NCI-H526 treated with DMSO at 0.1 percent for 48 hours (cell line): Measurements from ENCODE around the gene HS6ST1.
"Not testable (repeated sequence)": the region's sequence is repeated elsewhere in the genome, so short reads cannot be mapped to it uniquely, and the experiment has no call there.

ENCODE experiments used
- DNase-seq: peaks from one replicate; lab custom pipeline; 2025; lab: John Stamatoyannopoulos, UW

Gene HS6ST1

DNA sequence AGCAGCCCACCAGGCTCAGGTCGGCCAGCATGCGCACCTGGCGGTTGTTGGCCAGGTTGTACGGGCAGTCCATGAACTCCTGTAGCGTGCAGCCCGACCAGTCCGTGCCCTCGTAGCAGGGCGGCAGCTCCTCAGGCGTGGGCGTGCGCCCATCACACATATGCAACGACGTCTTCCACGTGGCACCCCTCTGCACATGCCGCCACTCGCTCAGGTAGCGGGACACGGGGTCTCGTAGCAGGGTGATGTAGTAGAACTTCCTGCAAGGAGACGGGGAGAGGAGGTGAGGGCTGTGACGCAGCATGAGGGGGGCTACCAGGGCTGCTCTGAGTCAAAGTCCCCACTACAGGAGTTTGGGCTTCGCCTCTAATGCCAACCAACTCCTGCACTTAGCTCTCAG, 50.1 kb downstream of the HS6ST1 start:
- not testable (repeated sequence) for DNase-seq

DNA sequence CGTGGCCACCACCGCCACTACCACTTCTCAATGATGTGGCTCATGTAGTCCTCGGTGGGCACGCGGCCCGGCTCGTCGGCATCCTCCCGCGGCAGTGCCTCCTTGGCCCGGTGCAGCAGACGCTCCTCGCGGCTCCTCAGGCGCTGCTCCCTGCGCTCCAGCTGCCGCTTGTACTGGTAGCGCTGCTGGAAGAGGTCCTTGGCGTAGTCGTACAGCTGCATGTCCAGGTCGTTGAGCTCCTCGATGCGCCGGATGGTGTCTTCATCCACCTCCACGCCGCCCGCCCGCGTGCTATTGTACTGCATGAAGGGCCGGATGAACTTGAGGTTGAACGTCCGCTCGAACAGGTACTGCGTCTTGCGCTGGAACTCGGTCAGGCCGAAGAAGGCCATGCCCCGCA, 50.5 kb downstream of the HS6ST1 start:
- not testable (repeated sequence) for DNase-seq

DNA sequence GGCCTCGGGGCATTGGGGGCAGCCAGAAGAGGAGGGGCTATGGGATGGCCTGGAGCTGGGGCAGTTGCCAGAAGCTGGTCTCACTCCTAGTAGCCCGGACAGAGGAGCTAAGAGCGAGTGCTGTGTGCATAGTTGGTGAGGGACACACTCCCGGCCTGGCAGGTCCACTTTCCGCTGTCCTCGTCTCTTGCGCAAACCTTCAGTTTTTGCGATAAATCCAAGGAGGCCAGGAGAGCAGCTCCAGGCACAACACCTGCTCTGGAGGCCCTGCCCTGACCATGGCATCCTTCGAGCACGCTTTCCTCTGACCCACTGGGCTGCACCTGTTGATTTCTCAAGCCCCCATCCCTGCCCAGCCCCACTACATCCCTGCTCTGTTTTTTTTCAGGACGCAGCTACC, 51.0 kb downstream of the HS6ST1 start:
- DNase-seq = not testable (repeated sequence)

DNA sequence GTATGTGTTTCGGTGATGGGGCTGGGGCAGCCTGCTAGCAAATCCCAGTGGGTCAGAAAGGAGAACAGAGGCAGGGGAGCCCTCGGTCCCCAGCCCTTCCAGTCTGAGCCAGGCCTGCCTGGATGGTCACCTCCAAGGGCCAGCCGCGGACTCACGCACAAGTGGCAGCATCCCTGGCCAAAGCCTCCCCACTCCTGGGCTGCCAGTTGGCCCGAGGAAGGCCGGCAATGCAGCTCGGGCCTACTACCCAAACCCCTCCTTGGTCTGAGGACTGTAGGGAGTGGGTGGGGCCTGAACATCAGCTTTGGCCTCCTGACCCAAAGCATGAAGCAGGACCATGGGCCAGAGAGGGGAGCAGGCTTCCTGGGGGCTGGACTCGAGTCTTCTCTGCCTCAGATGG, 51.5 kb downstream of the HS6ST1 start:
- DNase-seq = not testable (repeated sequence)

DNA sequence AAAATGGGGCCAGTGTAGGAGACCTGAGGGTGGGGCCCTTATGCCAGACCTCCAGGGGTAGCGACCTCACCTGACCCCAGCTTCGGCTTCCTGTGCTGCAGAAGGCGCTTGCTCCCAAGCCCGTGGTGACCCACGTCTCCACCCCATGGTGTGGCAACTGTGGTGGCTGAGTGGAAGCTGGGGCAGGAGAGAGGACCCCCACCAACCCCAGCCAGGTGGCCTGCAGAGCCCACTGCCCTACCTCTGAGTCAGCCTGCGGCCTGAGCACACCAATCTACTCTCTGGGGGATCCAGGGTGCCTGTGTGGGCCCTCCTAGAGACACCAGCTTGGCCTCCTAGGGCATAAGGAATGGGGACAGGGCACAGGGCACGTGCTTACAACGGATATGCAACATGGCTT, 52.2 kb downstream of the HS6ST1 start:
- DNase-seq = not testable (repeated sequence)

DNA sequence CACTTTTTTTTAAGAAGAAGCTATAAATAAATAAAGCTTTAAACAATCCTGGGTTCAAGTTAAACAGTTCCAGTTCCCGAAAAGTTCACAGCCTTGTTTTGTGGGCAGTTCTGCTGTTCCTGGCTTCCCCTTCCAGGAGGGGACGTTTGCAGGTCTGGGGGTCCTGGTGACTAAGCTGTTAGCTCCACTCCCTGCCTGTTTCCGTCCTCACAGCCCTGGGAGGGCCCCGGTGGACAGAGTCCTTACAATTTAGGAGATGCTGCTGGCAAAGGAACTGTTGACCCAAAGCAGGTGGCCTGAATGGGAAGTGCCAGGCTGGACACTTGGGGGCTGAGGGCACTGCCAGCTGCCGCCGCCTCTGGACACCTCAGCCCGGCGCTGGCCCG, 53.1 kb downstream of the HS6ST1 start:
- not testable (repeated sequence) for DNase-seq

DNA sequence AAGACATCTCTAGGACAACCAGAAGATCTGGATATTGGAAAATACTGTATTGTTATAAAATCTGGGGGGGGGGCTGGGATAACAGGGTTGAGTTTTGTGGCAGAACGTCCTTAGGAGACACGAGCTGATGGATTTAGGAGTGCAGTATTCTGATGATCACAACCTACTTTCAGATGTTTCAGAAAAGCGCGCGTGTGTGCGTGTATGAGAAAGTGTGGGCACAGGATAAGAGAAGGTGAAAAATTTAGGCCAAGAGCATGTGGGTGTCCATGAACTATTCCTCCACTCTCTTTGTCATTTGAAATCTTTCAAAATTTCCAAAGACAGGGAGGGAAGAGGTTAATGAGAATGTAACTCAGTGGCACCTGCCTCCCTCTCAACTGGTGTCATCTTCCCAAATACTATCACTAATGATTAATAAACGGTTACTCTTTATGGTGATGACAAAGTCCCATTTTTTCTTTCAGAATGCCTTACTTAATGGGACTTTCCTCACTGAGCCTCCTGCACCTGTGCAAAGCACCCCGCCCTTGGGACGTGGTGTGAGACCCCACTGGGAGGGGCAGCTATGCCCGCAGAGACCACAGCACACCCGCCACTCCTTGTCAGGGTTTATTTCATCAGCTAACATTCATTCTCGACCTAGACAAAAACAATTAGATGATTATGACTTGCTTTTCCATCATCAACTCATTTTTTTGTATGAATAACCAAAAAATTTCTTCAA, 53.6 kb downstream of the HS6ST1 start:
- no peak for DNase-seq

DNA sequence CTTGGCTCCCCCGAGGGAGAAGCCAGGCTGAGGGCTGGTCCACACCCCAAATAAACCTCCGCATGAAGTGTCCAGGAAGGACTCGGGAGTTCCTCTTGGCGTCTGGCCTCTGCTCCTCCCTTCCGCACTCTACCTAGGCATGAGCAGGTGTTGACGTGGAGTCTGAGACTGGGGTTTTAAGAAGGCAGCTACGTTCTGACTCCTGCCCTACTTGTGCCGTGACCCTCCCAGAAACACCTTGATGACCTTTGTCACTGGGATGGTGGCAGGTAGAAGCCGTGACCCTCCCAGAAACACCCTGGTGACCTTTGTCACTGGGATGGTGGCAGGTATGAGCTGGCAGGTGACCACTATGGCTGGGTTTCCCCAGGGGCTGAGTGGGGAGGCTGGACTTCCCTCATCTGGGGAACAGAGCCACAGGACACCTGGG, 54.8 kb downstream of the HS6ST1 start:
- DNase-seq = no peak

DNA sequence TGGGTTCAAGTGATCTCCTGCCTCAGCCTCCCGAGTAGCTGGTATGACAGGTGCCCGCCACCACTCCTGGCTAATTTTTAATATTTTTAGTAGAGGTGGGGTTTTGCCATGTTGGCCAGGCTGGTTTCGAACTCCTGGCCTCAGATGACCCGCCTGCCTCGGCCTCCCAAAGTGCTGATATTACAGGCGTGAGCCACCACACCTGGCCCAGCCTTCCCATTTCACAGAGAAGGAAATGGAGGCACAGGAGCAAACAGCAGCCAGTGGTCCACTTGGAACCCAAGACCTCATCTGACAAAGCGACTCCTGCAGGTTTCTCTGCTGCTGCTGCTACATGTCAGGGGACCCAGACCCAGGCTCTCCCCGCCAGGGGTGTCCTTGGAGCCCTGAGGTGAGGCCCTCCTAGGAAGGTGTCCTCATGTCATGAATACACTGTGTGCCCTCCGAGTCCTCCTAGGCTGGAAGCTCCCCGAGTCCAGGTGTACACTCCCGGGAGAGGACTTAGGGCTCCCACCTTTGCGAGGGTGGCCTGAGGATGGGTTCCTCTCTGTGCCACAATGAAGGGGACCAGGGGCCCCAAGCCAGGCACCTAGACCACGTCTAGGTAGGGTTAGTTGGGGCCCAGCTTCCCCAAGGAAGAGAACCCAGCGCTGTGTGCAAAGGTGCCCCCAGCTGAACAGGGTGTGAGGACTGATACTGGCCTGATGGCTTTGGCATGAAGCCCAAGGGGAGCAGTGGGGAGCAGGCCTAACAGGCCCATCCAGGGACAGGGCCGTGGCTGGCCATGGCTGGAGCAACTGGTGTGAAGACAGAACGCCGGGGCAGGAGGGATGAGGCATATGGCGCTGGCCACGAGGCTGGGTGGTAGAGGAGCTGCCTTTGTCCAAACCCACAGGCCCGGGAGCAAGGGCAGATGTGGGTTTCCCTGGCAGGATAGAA, 56.1 kb downstream of the HS6ST1 start:
- no peak for DNase-seq

DNA sequence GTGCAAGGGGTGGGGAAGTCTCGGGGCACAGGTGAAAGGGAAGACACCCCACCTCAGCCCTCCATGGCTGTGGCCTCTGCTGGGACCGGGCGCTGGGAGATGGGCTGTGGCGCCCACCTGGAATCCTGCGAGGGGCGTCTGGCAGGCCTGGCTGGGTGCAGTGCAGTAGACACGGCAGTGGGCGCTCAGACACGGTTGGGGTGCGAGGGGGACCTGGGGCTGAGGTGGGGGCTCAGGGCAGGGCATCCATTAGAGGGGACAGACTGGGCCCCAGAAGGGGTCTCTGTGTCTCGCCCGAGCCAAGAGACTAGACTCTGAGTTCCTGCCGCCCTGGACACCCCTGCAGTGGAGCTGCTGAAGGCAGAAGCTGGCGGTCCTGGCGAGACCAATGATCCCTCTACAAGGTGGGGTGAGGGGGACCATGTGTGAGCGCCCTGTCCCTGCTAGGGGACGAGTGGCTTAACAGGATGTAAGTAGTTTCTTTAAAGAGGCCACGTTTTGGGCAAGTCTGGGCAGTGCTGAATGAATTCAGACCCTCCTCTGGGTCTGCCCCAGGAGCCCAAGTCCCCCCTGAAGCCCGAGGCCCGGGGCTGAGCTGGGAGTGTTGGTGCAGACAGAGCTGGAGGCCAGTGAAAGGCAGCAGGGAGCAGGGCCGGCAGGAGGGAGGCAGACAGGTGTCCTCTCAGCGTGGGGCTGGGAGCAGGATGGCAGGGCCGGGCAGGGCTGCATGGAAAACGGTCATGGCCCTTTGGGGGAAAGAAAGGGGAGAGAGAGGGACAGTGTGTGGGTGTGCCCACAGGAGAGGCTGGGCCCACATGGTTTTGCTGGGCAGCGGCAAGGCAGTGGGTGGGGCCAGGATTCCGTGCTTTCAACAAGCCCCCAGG, 57.2 kb downstream of the HS6ST1 start:
- no peak for DNase-seq

DNA sequence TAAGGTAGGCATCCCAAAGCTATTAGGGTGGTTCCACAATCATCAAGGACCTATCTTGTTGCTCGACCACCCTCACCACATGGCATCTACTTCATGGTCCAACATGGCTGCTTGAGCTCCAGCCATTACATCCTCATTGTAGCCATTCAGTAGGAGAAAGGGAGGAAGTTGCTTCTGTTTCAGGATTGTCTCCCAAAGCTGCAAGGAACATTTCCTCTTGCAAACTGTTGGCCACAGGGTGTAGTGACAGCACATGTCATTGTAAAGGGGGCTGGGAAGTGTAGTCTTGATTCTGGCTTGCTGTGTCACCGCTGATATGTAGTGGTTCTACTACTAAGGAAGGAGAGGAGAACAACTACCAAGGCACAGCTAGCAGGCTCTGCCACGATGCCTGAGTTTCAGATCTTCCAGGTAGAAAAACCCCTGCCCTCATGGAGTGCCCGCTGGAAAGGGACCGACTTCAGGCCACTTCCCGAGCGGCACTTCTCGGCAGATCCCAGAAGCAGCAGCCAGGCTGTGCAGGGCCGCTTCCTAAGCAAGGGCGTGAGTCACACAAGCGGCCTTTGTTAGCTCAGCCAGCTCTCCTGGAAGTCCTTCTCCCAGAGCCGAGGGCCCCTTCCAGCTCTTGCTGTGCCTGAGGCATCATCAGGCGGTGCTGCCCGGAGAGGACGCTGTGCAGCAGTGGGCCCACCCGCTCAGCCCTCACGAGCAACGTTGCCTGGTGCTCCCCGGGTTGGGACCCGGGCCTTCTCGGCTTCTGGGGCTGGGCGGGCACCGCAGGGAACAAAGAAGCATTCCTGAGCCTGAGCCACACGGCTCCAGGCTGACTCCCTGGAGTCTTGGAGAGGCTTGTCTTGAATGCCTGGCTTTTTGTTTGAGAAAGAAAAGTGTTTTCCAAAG, 58.2 kb downstream of the HS6ST1 start:
- DNase-seq = no peak

DNA sequence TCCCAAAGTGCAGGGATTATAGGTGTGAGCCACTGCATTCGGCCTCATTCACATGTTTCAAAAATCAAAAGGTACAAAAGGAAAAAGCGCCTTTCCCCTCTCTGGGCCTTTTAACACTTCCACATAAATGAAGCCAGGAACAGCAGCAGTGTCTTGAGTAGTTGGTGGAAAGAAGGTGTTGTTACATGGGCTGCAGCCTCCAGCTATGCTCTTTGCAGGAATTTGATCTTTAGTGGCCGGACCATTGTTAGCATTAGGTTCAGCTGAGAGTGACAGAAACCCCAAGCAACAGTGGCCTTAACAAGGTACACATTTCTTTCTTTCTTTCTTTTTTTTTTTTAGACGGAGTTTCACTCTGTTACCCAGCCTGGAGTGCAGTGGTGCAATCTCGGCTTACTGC, 59.1 kb downstream of the HS6ST1 start:
- no peak for DNase-seq

DNA sequence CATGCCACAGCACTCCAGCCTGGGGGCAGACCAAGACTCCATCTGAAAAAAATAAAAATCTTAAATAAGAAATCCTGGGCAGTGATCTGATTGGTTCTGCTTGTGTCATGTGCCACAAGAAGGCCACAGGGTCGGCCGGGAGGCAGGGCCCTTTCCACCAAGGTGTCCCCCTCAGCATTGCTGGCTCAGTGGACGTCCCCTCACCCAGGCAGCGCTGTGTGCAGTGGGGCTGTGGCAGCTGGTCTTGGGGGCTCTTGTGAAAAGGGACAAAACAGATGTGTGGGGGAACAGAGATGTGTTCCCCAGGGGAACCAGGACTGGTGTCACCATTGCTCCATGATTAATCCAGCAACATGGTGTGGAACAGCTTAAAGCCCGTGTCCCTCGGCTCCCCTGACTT, 60.5 kb downstream of the HS6ST1 start:
- DNase-seq = no peak

DNA sequence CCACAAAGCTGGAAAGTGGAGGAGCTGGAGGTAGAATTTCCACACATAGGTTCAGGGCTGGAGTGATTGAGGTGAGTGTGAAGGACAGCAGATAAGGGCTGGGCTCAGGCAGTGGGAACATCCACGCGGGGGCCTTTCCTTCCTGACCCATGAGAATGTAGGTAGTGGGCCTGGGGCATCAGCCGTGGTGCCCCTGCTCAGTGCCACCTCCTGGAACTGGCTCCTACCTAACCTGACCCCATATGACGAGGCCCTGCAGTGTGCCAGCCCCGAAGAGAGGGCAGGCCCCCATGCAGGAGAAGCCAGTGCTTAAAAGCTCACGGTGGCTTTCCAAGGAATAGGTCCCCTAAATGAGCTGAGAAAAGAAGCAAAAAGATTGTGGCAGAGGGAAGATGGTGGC, 66.2 kb downstream of the HS6ST1 start:
- DNase-seq = no peak

DNA sequence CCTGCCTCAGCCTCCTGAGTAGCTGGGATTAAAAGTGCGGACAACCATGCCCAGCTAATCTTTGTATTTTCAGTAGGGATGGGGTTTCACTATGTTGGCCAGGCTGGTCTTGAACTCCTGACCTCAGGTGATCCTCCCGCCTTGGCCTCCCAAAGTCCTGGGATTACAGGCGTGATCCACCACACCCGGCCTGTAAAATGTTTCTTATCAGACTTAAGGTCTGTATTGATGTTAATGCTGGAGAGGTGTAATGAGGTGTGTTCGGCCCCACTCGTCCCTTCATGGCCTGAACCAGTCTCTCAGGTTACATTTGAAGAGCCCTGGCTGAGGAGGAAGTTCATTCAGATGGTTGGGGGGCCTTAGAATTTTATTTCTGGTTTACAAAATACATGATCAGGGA, 66.6 kb downstream of the HS6ST1 start:
- not testable (repeated sequence) for DNase-seq

DNA sequence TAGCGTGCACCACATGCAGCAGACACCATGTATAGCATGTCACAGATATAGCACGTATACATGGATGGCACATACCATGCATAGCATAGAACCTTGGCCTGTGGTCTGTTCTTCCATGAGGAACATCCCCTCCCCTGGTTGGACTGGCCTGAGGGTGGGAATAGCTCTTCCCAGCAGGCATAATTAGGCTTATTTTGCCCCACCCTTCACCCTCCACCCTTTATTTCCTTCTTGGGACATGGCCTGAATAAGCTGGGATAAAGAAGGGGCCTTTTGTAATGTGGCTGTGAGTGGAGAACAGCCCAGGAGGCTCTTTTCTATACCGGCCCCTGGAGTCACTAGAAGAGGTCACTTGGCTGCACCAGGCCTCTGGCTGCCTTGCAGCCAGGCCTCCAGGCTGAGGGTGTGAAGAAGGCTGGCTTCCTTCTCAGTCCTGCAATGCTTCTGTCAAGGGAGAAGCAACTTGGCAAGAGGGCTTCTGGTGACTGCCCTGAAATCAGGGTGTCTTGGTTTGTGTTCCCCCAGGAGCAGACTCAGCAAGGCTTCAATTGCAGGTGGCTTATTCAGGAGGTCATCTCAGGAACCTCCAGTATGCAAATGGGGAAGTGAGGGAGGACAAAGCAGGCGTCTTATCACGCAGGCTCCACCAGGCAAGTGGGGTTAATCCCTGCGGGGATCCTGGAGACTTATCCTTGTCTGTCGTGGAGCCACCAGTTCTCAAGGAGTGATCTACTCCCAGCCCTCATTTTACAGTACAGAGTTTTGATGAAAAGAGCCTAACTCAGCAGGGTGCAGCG, 68.2 kb downstream of the HS6ST1 start:
- no peak for DNase-seq

DNA sequence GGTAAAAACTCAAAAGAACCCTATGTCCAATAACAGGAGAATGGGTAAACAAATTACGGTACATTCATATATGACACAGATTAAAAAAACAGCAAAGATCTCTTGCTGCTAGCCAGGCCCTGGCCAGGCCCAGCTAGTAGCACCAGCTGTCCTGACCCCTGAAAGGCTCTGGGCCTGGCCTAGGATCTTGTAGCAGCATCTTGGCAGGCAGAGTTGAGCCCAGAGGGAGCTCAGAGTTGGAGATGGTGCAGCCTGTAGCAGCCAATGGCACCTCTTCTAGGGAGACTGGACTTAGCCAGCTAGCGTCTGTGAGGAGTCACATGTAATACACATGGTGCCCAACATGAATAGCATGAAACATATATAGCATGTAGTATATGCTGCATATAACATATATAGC, 69.1 kb downstream of the HS6ST1 start:
- no peak for DNase-seq

DNA sequence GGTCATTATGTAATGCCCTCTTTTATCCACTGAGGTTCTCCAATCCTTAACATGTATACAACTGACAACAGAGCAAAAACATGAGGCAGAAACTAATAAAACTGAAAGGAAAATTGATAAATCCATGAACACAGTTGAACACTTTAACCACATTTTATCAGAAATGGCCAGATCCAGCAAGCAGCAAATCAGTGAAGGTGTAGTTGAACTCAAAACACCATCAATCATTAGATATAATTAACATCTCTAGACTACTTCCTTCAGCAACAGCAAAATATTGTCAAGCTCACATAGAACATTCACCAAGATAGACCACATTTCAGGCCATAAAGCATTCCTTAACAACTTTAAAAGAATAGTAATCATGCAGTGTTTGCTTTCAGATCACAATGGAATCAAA, 72.9 kb downstream of the HS6ST1 start:
- DNase-seq = no peak

DNA sequence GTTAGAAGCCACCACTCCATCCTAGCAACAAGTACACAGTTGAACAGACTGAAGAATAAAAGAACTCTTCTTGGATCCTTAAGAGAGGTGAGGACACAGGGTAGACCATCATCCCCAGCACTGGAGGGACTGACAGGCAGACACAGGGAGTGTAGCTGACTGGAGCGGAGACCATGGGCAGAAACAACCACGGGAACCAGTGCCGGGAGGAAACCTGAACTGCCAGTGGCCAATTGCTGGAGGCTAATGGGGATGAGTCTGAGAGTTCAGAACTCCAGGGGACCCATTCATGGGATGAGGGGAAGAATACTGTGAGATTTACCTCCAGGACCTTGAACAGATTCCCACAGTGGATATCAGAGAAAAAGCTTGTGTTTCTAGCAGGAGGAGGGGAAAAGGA, 76.8 kb downstream of the HS6ST1 start:
- no peak for DNase-seq
